ENCODE results near the gene ATXN7L1. TPM values are rescaled to one million over a fixed set of nuclear protein-coding genes. Genes with fewer than 3 reads are reported as not detected.
"Not testable (repeated sequence)": the region's sequence is repeated elsewhere in the genome, so short reads cannot be mapped to it uniquely, and the experiment has no call there.

ATXN7L1 gene
- total RNA-seq, 2 donors from 2014 or later = 3.6 to 5.4 TPM

GRCh38 chr7:105905209-105905909 lies 29.0 kb upstream of the ATXN7L1 start:
- DNase-seq (ENCODE audit: low spot score) (no peak), ATAC-seq (no peak)
- Mint-ChIP-seq H3K9me3 (no peaks in the 10 kb centered on the region), H3K4me3 (no peak overlapping the region), H3K4me1 (ENCODE audit: low read depth in 2 of 2) (no peaks in the 10 kb centered on the region), H3K27ac (no peak overlapping the region), H3K27me3 (no peaks in the 10 kb centered on the region), H3K36me3 (peaks cover 5% of the 10 kb centered on the region)

- DNase-seq (ENCODE audit: low spot score) = no peak
- H3K27me3 Mint-ChIP-seq = no peaks in the 10 kb centered on the region
Observed at GRCh38 chr7:105904064-105904463, 27.7 kb upstream of the ATXN7L1 start.

GRCh38 chr7:105902325-105902911 lies 26.0 kb upstream of the ATXN7L1 start:
- DNase-seq (ENCODE audit: low spot score) = no peak
- no peaks in the 10 kb centered on the region for H3K27me3 Mint-ChIP-seq
- H3K27ac Mint-ChIP-seq = no peak overlapping the region
- ATAC-seq = no peak
- no peaks in the 10 kb centered on the region for H3K36me3 Mint-ChIP-seq
- no peak overlapping the region for H3K4me3 Mint-ChIP-seq
- no peaks in the 10 kb centered on the region for H3K9me3 Mint-ChIP-seq
- H3K4me1 Mint-ChIP-seq (ENCODE audit: low read depth in 2 of 2) = no peaks in the 10 kb centered on the region

More at GRCh38 chr7:105904064-105904463, 27.7 kb upstream of the ATXN7L1 start:
- no peaks in the 10 kb centered on the region for H3K9me3 Mint-ChIP-seq
- no peak overlapping the region for H3K27ac Mint-ChIP-seq
- no peaks in the 10 kb centered on the region for H3K36me3 Mint-ChIP-seq
- no peaks in the 10 kb centered on the region for H3K4me1 Mint-ChIP-seq (ENCODE audit: low read depth in 2 of 2)
- ATAC-seq = no peak
- H3K4me3 Mint-ChIP-seq = no peak overlapping the region

DNA sequence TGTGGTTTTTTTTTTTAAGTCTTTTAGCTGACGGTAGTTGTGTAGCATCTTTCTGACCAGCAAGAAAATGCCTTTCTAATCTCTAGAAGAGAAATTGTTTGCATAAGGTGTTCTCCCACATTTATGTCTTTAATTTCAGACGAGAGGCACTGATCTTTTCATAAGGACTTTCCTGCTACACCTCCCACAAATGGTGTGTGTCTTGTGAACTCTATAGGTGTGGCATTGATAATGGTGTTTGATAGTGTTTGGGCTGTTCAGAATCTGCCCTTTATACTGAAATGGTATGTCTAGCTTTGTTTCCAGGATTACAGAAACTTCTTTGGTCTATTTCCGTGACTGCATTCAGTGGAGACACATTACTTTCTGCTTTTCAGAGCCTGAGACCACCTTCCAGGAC lies 21.6 kb upstream of the ATXN7L1 start:
- no peak overlapping the region for H3K4me3 Mint-ChIP-seq
- no peak for ATAC-seq
- H3K27ac Mint-ChIP-seq = no peak overlapping the region
- no peak for DNase-seq (ENCODE audit: low spot score)
- peaks cover 0 to 4% of the 10 kb centered on the region in 2 donors for H3K4me1 Mint-ChIP-seq (ENCODE audit: low read depth in 2 of 2)
- no peaks in the 10 kb centered on the region for H3K9me3 Mint-ChIP-seq
- H3K36me3 Mint-ChIP-seq = no peaks in the 10 kb centered on the region
- no peaks in the 10 kb centered on the region for H3K27me3 Mint-ChIP-seq

DNA sequence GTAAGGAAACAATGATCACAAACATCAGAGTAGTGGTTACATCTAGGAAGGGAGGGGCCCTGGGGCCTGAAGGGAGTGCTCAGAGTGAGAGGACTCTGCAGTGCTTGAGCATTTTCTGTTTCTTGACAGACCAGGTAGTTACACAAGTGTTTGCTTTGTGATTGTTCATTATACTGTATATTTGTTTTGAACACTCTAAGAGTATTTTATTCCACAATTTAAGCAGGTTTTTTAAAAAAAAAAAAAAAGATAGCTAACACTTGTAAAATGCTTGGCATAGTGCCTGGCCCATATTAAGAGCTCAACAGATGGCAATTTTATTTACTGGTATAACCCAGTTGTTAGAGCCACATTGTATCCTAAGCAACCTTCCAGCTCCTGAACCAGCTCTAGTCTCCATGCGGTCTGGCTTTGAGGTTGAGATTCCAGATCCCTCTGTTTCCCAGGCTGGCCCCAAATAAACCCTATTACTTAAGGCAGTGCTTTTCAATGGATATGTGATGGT lies 20.1 kb upstream of the ATXN7L1 start:
- H3K27me3 Mint-ChIP-seq = no peaks in the 10 kb centered on the region
- H3K9me3 Mint-ChIP-seq = no peaks in the 10 kb centered on the region
- no peak overlapping the region for H3K4me3 Mint-ChIP-seq
- no peak overlapping the region for H3K27ac Mint-ChIP-seq
- peaks cover 0 to 8% of the 10 kb centered on the region in 2 donors for H3K4me1 Mint-ChIP-seq (ENCODE audit: low read depth in 2 of 2)
- H3K36me3 Mint-ChIP-seq = no peaks in the 10 kb centered on the region
- ATAC-seq = no peak
- no peak for DNase-seq (ENCODE audit: low spot score)

GRCh38 chr7:105894131-105894530 lies 17.7 kb upstream of the ATXN7L1 start:
- DNase-seq (ENCODE audit: low spot score) (no peak), ATAC-seq (no peak)
- H3K4me3 Mint-ChIP-seq = no peak overlapping the region
- no peaks in the 10 kb centered on the region for H3K27me3 Mint-ChIP-seq
- H3K4me1 Mint-ChIP-seq (ENCODE audit: low read depth in 2 of 2) = peaks cover 10 to 15% of the 10 kb centered on the region in 2 donors
- no peak overlapping the region for H3K27ac Mint-ChIP-seq
- H3K9me3 Mint-ChIP-seq = no peaks in the 10 kb centered on the region
- H3K36me3 Mint-ChIP-seq = no peaks in the 10 kb centered on the region

DNA sequence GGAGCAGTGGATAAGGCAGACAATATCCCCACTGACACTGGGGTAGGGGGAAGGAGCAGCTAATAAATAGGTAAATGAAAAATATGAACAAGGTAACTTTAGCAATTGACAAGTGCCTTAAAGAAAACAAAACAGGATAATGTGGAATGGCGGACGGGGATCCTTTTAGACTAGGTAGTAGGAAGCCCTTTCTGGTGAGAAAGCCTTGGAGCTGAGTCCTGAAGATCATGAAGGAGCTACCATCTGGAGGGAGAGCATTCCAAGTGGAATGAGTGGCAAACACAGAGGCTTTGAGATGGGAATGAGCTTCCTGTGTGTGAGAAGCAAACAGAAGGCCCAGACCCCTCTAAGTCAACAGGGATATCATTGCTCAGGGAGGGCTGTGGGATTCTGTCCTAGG lies 16.0 kb upstream of the ATXN7L1 start:
- DNase-seq (ENCODE audit: low spot score) (no peak), ATAC-seq (no peak)
- no peaks in the 10 kb centered on the region for H3K9me3 Mint-ChIP-seq
- H3K4me1 Mint-ChIP-seq (ENCODE audit: low read depth in 2 of 2) = peaks cover 10 to 15% of the 10 kb centered on the region in 2 donors
- no peak overlapping the region for H3K4me3 Mint-ChIP-seq
- H3K27me3 Mint-ChIP-seq = no peaks in the 10 kb centered on the region
- no peaks in the 10 kb centered on the region for H3K36me3 Mint-ChIP-seq
- no peak overlapping the region for H3K27ac Mint-ChIP-seq

DNA sequence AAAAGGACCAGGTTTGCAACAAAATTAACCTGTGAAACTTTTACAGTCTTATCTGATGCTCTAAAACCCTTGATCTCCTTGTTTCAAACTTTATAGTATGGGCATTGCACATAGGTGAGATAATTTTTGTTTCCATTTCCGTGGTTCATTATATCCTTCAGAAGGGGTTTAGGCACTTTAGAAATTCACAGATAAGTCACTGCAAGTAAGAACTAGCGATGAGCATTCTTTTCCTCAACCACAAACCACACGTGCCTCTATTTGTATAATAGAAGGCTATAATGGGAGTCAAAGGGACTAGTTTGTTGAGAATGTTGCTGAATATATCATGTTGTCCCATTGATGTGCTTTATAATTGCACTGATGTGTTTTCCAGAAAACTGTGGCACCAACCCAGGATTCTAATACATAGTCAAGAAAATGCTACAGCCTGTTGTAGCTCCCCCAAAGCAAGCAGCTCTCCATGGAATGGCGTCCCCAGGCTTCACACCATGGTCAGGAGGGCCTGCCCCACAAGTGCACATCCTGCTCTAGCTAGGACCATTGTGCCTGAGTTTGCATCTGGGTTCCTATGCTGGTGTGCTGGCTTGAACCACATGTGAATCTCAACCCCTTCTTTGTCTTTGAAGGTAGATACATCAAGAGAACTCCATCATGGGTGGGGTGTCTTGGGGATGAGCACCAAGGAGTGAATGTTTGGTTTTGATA lies 14.0 kb upstream of the ATXN7L1 start:
- no peaks in the 10 kb centered on the region for H3K9me3 Mint-ChIP-seq
- H3K4me1 Mint-ChIP-seq (ENCODE audit: low read depth in 2 of 2) = peaks cover 10 to 21% of the 10 kb centered on the region in 2 donors
- DNase-seq (ENCODE audit: low spot score) (no peak), ATAC-seq (no peak)
- no peak overlapping the region for H3K4me3 Mint-ChIP-seq
- H3K36me3 Mint-ChIP-seq = no peaks in the 10 kb centered on the region
- no peaks in the 10 kb centered on the region for H3K27me3 Mint-ChIP-seq
- H3K27ac Mint-ChIP-seq = no peak overlapping the region

GRCh38 chr7:105887569-105888189 lies 11.3 kb upstream of the ATXN7L1 start:
- H3K9me3 Mint-ChIP-seq = no peaks in the 10 kb centered on the region
- H3K36me3 Mint-ChIP-seq = no peaks in the 10 kb centered on the region
- no peak overlapping the region for H3K4me3 Mint-ChIP-seq
- ATAC-seq (no peak), DNase-seq (ENCODE audit: low spot score) (no peak)
- H3K27me3 Mint-ChIP-seq = no peaks in the 10 kb centered on the region
- peaks cover 10 to 26% of the 10 kb centered on the region in 2 donors for H3K4me1 Mint-ChIP-seq (ENCODE audit: low read depth in 2 of 2)
- H3K27ac Mint-ChIP-seq = no peak overlapping the region

DNA sequence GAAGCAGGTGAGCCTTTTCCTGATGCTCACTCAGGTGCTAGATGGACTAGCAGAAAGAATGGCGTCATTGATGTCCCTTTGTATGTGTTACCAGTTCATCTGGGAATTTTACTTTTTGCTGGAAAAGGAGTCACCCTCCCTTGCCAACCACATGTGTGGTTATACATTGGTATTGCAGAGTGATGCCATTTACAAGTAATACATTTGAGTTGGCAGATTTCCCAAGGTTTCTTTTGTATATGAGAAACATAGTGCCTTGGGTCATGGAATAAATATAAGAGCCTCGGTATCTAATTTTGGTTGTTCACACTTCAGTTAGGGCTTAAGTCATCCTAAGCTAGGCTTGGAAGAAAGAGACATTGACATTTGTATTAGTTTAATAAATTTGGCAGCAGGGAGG lies 10.4 kb upstream of the ATXN7L1 start:
- Mint-ChIP-seq H3K4me1 (ENCODE audit: low read depth in 2 of 2) (peaks cover 10 to 24% of the 10 kb centered on the region in 2 donors), H3K27me3 (no peaks in the 10 kb centered on the region), H3K36me3 (no peaks in the 10 kb centered on the region), H3K9me3 (no peaks in the 10 kb centered on the region), H3K4me3 (no peak overlapping the region), H3K27ac (no peak overlapping the region)
- DNase-seq (ENCODE audit: low spot score) (no peak), ATAC-seq (no peak)

DNA sequence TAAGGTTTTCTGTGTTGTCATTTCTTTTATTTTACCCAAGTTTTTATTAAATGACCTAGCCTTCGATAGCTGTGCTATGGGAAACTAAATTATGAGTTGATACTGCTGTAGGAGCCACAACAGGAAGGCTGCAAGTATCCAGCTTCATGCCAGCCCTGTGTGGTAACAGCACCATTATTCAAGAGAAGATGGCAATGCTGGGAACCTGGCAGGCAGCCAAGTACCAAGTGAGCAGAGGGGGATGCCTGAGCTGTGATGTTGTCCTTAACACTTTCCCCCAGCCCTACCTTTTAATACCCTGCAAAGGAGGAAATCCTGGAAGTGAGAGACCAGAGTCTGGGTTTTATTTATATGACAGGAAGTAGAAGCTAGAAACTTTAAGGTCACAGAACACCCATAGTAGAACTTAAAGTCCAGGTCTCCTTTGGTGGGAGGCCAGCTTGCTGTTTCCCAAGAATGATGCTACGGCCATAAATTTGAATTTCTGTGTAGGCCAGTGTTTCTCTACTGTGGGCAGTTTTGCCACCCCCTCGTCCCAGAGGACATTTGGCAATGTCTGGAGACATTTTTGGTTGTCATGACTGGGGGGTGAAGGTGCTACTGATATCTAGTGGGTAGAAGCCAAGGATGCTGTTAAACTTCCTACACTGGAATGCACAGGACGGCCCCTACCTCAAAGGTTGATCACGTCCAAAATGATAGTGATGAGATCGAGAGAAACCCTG lies 9.2 kb upstream of the ATXN7L1 start:
- no peak for DNase-seq (ENCODE audit: low spot score)
- ATAC-seq = no peak
- no peak overlapping the region for H3K27ac Mint-ChIP-seq
- H3K4me3 Mint-ChIP-seq = no peak overlapping the region
- H3K9me3 Mint-ChIP-seq = no peaks in the 10 kb centered on the region
- no peaks in the 10 kb centered on the region for H3K27me3 Mint-ChIP-seq
- no peaks in the 10 kb centered on the region for H3K36me3 Mint-ChIP-seq
- peaks cover 7 to 23% of the 10 kb centered on the region in 2 donors for H3K4me1 Mint-ChIP-seq (ENCODE audit: low read depth in 2 of 2)

- H3K4me3 Mint-ChIP-seq; ATAC-seq; H3K36me3 Mint-ChIP-seq; H3K9me3 Mint-ChIP-seq; DNase-seq (ENCODE audit: low spot score); H3K27me3 Mint-ChIP-seq; H3K27ac Mint-ChIP-seq: not testable (repeated sequence)
- peaks cover 10 to 28% of the 10 kb centered on the region in 2 donors for H3K4me1 Mint-ChIP-seq (ENCODE audit: low read depth in 2 of 2)
Observed at GRCh38 chr7:105883179-105883578, 6.8 kb upstream of the ATXN7L1 start.

- H3K9me3 Mint-ChIP-seq = no peaks in the 10 kb centered on the region
- peaks cover 16 to 37% of the 10 kb centered on the region in 2 donors for H3K4me1 Mint-ChIP-seq (ENCODE audit: low read depth in 2 of 2)
- no peak for DNase-seq (ENCODE audit: low spot score)
- H3K27me3 Mint-ChIP-seq = peaks cover 0 to 5% of the 10 kb centered on the region in 2 donors
- no peak for ATAC-seq
- no peak overlapping the region for H3K27ac Mint-ChIP-seq
- no peak overlapping the region for H3K4me3 Mint-ChIP-seq
- H3K36me3 Mint-ChIP-seq = no peaks in the 10 kb centered on the region
Observed at GRCh38 chr7:105881439-105881838, 5.0 kb upstream of the ATXN7L1 start.

Data from natural killer cell treated with Interleukin-12 subunit alpha and Interleukin-12 subunit beta and Interleukin-15 and Interleukin-18, amount 100 ng/mL, for 72 hours (primary cell).